Stimulated activated CD4-positive, alpha-beta T cell treated with anti-CD3 and anti-CD28 coated beads, Interleukin-12 subunit alpha, Interleukin-12 subunit beta, amount 100 ng/mL, for 24 hours (primary cell): ENCODE results near the gene PTPRN2.
"Not testable (repeated sequence)": the region's sequence is repeated elsewhere in the genome, so short reads cannot be mapped to it uniquely, and the experiment has no call there.

Source experiments
- DNase-seq, 2 experiments: peaks; one replicate each; pipeline ENCODE4 v3.0.0-alpha.2; 2020; ENCODE audit warnings: low read depth in 2 of 2

The PTPRN2 gene

GRCh38 chr7:158532093-158532627, 55.5 kb downstream of the PTPRN2 start:
- no peak for DNase-seq

GRCh38 chr7:158531661-158532060, 56.0 kb downstream of the PTPRN2 start:
- DNase-seq, result no peak

DNA sequence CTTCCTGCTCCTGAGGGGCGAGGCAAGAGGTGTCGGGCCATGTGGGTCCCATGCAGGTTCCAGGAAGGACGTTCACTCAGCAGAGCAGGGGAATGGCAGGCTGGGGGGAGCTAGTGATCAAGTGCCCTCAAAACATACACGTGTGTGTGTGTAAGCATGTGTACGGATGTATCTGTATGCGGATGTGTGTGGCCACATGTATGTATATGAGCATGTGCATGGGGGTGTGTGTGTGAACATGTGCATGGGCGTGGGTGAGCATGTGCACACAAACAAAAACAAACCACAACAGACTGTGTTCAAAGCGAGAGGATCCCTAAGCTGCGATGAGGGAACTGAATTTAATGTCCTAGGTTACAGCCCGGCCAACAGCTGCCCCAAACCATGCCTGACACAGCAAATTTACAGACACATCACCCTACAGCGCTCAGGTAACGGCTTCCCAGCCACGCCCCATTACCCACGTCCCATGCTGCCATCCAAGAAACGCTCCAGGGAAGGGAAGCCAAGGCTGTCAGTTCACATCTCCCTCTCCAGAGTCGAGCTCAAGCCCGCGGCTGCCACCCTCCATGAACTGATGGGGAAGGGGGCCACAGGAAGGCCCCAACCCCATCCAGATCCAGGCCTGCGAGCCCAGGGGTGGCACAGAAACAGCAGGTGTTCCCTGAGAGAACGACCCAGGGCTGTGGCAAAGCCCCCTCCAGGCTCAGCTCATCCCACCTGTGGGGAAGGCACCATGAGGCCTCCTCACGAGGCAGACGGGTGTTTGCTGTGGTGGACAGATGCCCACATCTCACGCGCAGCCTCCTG, 56.6 kb downstream of the PTPRN2 start:
- DNase-seq, result no peak

- DNase-seq, result no peak
Measured at GRCh38 chr7:158529181-158530096, 58.2 kb downstream of the PTPRN2 start.

DNA sequence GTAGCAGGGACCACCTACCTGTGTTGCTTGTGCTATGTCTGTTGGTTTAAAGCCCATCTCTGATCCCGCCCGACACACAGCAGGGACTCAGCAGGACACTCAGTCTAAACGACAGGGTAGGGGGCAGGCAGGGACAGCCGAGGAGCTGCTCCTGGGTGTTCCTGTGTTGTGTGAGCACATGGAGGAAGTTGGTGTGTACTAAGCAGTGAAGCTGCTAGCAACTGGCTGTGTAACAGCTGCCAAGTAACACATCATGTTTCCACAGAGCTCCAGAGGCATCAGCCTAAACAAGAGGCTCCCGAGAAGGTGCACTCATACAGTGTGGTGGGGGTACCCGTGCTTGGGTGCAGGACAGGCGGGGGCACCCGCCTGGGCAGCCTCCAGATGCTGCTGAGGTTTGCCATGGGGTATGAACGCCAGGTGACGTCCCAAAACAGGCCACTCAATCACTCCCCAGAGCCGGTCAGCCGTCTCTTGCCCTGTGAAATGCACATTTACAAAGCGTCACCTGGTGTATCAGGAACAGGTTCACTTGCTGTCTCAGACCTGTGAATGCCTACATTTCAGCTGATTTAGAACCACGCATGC, 59.6 kb downstream of the PTPRN2 start:
- DNase-seq, result no peak

- no peak for DNase-seq
Measured at GRCh38 chr7:158527495-158527894, 60.1 kb downstream of the PTPRN2 start.

- no peak for DNase-seq
Measured at GRCh38 chr7:158527038-158527437, 60.6 kb downstream of the PTPRN2 start.

- no peak for DNase-seq
Measured at GRCh38 chr7:158526531-158526930, 61.1 kb downstream of the PTPRN2 start.

DNA sequence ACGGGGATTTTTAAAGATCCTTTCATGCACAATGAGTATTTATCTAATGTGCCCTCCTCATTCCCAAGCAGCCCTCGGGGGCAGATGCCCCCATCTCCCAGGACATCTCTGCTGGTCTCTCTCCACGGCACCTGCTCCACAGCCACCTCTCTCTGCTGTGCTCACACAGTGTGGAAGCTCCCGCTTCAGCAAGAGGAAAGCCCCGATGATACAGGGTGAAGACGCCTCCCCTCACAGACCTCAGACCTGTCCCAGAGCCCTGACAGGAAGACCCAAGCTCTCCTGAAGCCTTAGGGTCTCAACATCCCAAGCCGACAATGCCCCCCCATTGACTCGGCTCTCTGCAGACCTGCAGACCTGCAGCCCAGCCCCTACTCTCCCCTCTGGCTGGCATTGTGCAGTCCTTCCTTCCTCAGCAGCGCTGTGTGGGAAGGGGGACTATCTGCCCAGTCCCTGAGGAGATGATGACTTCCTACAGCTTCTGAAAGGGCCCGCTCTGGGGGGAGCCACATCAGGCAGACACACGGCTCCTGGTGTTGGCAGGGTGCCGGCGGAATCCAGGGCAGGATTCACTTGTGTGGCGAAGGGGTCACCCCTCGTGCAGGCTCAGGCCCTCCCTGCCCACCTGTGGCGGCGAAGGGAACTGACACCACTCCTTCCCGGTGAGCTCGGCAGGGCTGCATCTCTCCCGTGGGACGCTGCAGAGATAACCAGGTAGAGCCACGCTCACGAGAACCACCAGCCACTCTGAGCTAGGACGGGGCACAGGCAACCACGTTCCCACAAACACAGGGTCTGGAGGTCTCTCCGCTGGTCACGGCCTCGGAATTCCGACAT, 61.8 kb downstream of the PTPRN2 start:
- DNase-seq, result no peak

- no peak for DNase-seq
Measured at GRCh38 chr7:158524749-158525635, 62.6 kb downstream of the PTPRN2 start.

- not testable (repeated sequence) for DNase-seq
Measured at GRCh38 chr7:158524286-158524685, 63.3 kb downstream of the PTPRN2 start.

DNA sequence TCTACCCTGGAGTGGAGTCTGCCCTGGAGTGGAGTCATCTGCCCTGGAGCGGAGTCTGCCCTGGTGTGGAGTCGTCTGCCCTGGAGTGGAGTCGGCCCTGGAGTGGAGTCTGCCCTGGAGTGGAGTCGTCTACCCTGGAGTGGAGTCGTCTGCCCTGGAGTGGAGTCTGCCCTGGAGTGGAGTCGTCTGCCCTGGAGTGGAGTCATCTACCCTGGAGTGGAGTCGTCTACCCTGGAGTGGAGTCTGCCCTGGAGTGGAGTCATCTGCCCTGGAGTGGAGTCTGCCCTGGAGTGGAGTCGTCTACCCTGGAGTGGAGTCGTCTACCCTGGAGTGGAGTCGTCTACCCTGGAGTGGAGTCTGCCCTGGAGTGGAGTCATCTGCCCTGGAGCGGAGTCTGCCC, 63.7 kb downstream of the PTPRN2 start:
- not testable (repeated sequence) for DNase-seq

GRCh38 chr7:158523165-158523856, 64.3 kb downstream of the PTPRN2 start:
- DNase-seq, result not testable (repeated sequence)

DNA sequence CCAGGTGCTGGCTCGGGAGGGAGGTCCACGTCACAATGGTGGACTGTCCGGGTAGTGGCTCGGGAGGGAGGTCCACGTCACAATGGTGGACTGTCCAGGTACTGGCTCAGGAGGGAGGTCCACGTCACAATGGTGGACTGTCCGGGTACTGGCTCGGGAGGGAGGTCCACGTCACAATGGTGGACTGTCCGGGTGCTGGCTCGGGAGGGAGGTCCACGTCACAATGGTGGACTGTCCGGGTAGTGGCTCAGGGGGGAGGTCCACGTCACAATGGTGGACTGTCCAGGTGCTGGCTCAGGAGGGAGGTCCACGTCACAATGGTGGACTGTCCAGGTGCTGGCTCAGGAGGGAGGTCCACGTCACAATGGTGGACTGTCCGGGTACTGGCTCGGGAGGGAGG, 65.8 kb downstream of the PTPRN2 start:
- DNase-seq, result not testable (repeated sequence)

DNA sequence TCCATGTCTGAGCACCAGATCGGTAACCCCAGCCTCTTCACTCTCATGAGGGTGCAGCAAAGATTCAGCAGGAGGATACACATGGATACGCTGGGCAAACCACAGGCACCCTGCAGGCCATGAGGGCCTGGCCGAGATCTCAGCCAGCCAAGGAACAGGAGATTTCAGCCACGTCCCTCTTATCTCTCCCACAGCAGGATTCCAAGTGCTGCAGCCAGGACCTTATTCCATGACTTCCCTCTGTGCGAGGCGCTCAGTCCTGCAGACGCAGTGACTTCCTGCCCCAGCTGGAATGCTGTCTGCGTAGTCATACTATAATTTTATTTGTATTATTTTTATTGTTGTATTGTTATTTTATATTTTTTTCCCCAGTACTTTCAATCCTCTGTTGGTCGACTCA, 66.8 kb downstream of the PTPRN2 start:
- DNase-seq, result no peak

DNA sequence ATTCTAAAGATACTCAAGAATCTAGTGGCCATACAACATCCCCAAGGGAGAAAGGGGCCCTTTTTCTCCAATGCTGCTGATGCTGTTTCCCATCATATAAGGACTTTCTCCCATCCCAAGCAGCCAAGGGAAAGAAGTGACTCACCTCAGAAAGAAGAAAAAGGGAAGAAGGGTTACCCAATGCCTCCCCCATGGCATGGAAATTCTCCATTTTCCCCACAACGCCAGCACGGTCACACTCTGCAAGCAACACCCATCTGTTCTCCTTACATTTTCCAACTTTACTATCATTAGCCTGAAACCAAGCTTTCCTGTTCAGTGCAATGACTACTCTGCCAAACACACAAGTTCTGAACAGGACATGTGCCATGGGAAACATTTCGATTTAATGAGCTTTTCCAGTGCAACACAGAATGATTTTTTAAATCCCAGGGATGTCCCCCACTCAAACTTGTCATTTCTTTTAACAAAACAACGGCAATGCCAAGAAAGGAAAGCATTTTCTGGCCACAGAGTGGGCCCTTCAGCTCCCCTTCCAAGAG, 67.9 kb downstream of the PTPRN2 start:
- DNase-seq, result no peak

GRCh38 chr7:158518980-158519632, 68.5 kb downstream of the PTPRN2 start:
- no peak for DNase-seq

DNA sequence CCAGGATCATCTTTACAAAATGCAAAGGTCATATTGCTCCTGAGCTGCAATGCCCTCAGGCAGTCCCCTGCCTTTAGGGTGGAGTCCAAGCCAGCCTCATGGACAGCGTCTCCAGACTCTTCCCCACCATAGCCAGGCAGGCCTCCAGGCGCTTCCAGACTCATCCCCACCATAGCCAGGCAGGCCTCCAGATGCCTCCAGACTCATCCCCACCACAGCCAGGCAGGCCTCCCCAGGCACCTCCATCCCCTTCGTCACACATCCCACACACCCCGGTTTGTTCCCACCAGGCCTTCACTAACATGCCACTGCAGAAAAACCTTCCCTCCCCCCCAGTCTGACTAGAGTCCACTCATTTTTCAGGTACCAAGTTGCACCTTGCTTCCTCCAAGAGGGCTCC, 70.1 kb downstream of the PTPRN2 start:
- no peak for DNase-seq

- no peak for DNase-seq
Measured at GRCh38 chr7:158517072-158517471, 70.6 kb downstream of the PTPRN2 start.
